RWPE1 (cell line): Measurements from ENCODE around the gene FAH.

Source experiments
- CTCF ChIA-PET: fragments of 350-600 bp; sonication (Branson Sonifier 250); formaldehyde crosslinking; extraction: SDS; loops from one replicate; lab custom pipeline; 2021; lab: Yijun Ruan, JAX
- POLR2A ChIA-PET: fragments of 400-600 bp; formaldehyde crosslinking; extraction: SDS; loops from one replicate; lab custom pipeline; 2020; ENCODE audit warnings: antibody characterized with exemption; ENCODE audit not compliant: low non-redundant PET; lab: Yijun Ruan, JAX
- DNase-seq: peaks from one replicate; pipeline ENCODE4 v3.0.0; 2012; ENCODE audit warnings: low spot score
- H3K27ac ChIP-seq: fragments of 450-650 bp; 2 replicates; pipeline ENCODE4 v1.5.1; 2017
- TF ChIP-seq, protein P1 (sequence below): fragments of 450-650 bp; conservative IDR thresholded peaks from 2 replicates; pipeline ENCODE4 v1.5.1; 2017; ENCODE audit warnings: low read depth, mild to moderate bottlenecking

FAH gene

DNA sequence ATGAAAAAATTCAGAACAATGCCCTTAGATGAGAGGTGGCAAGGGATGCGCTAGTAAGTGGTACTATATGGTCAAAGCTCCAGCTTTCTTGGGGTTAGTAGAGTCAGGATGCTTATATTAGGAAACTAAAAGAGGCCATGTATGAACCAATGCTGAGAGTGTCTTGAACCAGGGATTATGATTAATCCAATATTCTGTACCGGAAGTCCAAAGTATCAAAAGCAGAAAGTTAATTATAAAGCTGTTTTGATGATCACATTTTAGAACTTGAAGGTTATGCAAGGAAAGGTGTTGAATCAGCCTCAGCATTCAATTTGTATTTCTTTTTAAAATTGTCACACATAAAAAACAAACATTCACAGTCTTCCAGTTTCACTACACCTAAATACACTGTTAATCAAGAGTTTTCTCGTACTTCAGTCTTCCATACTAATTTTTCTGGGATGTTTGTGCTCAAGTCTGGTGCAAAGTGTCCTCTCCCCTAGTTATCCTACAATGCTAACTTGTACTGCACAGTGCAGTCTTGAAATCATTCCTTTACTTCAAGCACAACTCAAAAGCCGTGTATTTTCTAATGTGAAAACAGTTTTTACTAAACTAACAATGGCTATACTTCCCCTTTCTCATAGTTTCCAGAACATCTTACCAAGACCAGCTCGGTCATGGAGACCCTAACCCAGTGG, 10.7 kb upstream of the FAH start:
- ChIA-PET POLR2A (interaction anchor here (0.6 kb wide), 1 partner anchor 26 kb away, joined by 3 read pairs; no protein-coding TSS in a partner anchor), CTCF (no interaction called here)
- DNase-seq, result no peak
- TF ChIP-seq, protein P1, sequence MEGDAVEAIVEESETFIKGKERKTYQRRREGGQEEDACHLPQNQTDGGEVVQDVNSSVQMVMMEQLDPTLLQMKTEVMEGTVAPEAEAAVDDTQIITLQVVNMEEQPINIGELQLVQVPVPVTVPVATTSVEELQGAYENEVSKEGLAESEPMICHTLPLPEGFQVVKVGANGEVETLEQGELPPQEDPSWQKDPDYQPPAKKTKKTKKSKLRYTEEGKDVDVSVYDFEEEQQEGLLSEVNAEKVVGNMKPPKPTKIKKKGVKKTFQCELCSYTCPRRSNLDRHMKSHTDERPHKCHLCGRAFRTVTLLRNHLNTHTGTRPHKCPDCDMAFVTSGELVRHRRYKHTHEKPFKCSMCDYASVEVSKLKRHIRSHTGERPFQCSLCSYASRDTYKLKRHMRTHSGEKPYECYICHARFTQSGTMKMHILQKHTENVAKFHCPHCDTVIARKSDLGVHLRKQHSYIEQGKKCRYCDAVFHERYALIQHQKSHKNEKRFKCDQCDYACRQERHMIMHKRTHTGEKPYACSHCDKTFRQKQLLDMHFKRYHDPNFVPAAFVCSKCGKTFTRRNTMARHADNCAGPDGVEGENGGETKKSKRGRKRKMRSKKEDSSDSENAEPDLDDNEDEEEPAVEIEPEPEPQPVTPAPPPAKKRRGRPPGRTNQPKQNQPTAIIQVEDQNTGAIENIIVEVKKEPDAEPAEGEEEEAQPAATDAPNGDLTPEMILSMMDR, result no peak
- H3K27ac ChIP-seq, result no peak overlapping the region

DNA sequence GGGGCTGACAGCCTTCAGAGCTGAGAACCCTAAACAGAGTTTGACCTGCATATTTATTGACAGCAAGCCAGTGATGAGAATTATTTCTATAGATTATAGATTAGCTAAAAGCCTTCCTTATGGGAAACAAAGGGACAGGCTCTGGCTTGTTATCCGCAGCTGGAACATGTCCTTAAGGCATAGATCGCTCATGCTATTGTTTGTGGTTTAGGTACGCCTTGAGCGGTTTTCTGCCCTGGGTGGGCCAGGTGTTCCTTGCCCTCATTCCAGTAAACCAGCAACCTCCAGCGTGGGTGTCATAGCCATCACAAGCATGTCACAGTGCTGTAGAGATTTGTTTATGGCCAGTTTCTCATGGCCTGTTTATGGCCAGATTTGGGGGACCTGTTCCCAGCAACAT, 10.2 kb upstream of the FAH start:
- no peak for DNase-seq
- no peak overlapping the region for H3K27ac ChIP-seq
- ChIA-PET CTCF (no interaction called here), POLR2A (no interaction called here)
- TF ChIP-seq, protein P1, result no peak

- CTCF ChIA-PET, result no interaction called here
Measured at GRCh38 chr15:80151148-80151547, 1.7 kb upstream of the FAH start.

DNA sequence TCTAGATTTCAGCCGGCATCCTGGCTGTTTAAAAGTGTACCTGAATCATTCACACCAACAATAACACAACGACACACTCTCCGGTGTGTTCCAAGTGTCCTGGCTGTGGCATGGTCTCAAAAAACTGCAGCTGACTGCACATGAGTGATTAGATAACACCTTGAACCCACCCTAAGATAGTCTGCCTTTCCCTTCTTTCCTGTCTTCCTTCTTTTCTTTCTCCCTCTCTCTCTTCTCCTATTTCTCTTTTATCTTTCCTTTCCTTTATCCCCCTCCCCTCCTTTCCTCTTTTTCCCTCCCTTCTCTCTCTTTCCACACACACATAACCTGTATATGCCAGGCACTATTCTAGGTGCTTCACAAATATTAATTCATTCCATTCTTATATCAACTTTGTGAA, 1.2 kb upstream of the FAH start:
- TF ChIP-seq, protein P1, result no peak
- ChIA-PET CTCF (no interaction called here), POLR2A (interaction anchor here (1.1 kb wide), 1 partner anchor 9 kb away, joined by 3 read pairs; no protein-coding TSS in a partner anchor)
- H3K27ac ChIP-seq, result no peak overlapping the region
- DNase-seq, result no peak

More at GRCh38 chr15:80151148-80151547, 1.7 kb upstream of the FAH start:
- POLR2A ChIA-PET, result no interaction called here
- no peak overlapping the region for H3K27ac ChIP-seq
- TF ChIP-seq, protein P1, result no peak
- no peak for DNase-seq

DNA sequence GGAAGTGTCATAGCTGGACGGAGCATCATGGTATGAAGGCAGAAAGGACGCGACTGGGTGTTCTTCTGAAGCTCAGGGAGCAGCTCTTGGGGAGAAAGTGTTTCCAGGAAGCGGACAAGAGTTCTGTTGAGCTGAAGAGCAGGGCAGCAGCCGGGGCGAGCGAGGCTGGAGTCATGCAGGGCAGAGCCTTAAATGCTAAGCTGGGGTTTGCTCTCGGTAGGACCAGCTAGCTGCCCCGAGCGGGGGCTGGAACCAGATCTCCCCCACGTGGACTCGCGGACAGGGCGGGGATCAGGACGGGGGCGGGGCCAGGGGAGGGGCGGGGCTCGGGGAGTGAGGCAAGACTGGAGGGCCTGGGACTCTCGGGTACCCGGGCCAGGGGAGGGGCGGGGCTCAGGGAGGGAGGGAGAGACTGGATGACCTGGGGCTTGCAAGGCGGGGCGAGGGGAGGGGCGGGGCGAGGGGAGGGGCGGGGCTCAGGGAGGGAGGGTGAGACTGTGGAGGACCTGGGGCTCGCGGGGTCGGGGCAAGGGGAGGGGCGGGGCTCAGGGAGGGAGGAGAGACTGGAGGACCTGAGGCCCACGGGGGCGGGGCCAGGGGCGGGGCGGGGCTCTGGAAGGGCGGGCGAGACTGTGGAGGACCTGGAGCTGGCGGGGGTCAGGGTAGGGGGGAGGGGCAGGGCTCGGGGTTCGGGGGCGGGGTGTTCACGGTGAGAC, 461 bp upstream of the FAH start:
- ChIA-PET POLR2A (interaction anchor here (1.1 kb wide), 1 partner anchor 9 kb away, joined by 3 read pairs; no protein-coding TSS in a partner anchor), CTCF (no interaction called here)
- DNase-seq, result peak; percentile 98
- TF ChIP-seq, protein P1, result no peak
- H3K27ac ChIP-seq, result peak overlapping the region; percentile 73

GRCh38 chr15:80153900-80154299, 1.1 kb downstream of the FAH start:
- DNase-seq, result no peak
- ChIA-PET CTCF (interaction anchor here (0.8 kb wide), 1 partner anchor 10 kb away, joined by 3 read pairs; no protein-coding TSS in a partner anchor), POLR2A (no interaction called here)
- TF ChIP-seq, protein P1, result no peak
- H3K27ac ChIP-seq, result no peak overlapping the region
